Mesothelial cell of epicardium (in vitro differentiated cells): ENCODE measurements around the gene IL1R1. TPM values are rescaled to one million over a fixed set of nuclear protein-coding genes. Genes with fewer than 3 reads are reported as not detected.

Experiments
- DNase-seq, 2 experiments: peaks; one replicate each; pipeline ENCODE4 v3.0.0; 2021; ENCODE audit warnings: low spot score in 2 of 2; ENCODE audit not compliant: unreplicated experiment in 2 of 2
- H3K27ac Mint-ChIP-seq: 2 replicates; pipeline ENCODE4 v1.8.0; 2021; ENCODE audit warnings: mixed read lengths
- H3K27me3 Mint-ChIP-seq: 2 replicates; pipeline ENCODE4 v1.8.0; 2021; ENCODE audit warnings: low read depth, mixed read lengths
- H3K36me3 Mint-ChIP-seq: 2 replicates; pipeline ENCODE4 v1.8.0; 2021; ENCODE audit warnings: mixed read lengths
- H3K4me1 Mint-ChIP-seq: 2 replicates; pipeline ENCODE4 v1.8.0; 2021; ENCODE audit warnings: mixed read lengths
- H3K4me3 Mint-ChIP-seq: 2 replicates; pipeline ENCODE4 v1.8.0; 2021; ENCODE audit warnings: mild to moderate bottlenecking, moderate library complexity, mixed read lengths
- H3K9me3 Mint-ChIP-seq: 2 replicates; pipeline ENCODE4 v1.8.0; 2021; ENCODE audit warnings: mixed read lengths
- total RNA-seq: library from RNA; stranded (reverse); gene quantifications from 3 replicates; pipeline ENCODE4 v1.2.1, GENCODE V29; 2021
- TF ChIP-seq, protein P1 (sequence below): fragments of 200-600 bp; sonication (generic); IDR thresholded peaks from one replicate; pipeline ENCODE4 v1.5.0; 2021; ENCODE audit warnings: antibody characterized with exemption; ENCODE audit not compliant: unreplicated experiment

Gene IL1R1
- total RNA-seq, 1 donor from 2014 or later: 13.3 TPM

DNA sequence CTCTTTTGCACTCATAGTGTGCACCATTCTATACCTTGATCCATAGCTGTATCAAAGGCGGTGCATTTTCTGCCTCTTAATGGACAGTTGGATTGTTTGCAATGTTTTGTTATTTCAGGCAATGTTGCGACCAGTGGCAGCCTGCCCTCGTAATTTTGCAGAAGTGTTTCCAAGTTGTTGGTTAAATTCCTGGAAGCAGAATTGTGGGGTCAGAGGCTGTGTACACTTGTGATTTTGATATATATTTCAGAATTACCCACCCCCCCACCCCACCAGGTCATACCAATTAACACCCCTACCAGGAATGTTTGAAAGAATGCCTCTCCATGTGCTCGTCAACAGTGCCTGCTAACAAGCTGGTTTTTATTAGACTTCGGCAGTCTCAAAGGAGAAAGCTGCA is 32.4 kb upstream of the IL1R1 start:
- Mint-ChIP-seq H3K27ac (no peak overlapping the region), H3K9me3 (no peaks in the 10 kb centered on the region), H3K36me3 (no peaks in the 10 kb centered on the region), H3K4me1 (peaks cover 12% of the 10 kb centered on the region), H3K27me3 (no peaks in the 10 kb centered on the region), H3K4me3 (no peak overlapping the region)
- no peak for DNase-seq
- TF ChIP-seq, protein P1, sequence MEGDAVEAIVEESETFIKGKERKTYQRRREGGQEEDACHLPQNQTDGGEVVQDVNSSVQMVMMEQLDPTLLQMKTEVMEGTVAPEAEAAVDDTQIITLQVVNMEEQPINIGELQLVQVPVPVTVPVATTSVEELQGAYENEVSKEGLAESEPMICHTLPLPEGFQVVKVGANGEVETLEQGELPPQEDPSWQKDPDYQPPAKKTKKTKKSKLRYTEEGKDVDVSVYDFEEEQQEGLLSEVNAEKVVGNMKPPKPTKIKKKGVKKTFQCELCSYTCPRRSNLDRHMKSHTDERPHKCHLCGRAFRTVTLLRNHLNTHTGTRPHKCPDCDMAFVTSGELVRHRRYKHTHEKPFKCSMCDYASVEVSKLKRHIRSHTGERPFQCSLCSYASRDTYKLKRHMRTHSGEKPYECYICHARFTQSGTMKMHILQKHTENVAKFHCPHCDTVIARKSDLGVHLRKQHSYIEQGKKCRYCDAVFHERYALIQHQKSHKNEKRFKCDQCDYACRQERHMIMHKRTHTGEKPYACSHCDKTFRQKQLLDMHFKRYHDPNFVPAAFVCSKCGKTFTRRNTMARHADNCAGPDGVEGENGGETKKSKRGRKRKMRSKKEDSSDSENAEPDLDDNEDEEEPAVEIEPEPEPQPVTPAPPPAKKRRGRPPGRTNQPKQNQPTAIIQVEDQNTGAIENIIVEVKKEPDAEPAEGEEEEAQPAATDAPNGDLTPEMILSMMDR: no peak

DNA sequence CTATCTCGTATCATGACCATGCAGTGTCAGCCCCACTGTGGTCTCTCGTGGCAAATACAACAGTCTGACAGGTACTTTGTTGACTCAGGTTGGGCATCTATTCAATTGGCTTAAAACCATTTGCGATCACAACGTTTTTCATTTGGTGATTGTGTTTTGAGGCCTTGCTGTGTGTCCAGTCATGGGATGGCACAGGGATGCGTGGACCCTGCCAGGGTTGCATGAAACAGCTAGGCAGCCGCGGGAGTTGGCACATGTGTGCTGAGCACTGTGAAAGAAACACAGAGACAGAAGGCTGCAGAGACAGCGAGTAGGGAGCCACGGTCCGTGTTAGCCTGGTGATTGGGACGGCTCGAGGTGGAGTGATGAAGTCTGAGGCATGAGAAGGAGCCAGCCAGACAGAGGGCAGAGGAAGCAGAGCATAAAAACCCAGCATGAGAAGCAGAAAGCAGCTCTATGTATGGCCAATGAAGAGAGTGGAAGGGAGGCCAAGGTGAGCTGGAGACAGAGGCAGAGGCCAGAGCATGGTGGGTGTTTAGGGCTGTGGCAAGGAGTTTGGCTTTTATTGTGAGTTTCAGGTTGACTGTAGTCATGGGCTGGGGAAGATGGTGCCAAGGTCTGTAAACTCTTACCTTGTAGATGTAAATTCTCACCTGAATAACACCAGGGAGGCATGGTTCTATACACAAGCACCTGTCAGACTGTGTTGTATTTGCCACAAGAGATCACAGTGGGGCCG is 31.8 kb upstream of the IL1R1 start:
- Mint-ChIP-seq H3K4me1 (peaks cover 12% of the 10 kb centered on the region), H3K27ac (no peak overlapping the region), H3K27me3 (no peaks in the 10 kb centered on the region), H3K9me3 (no peaks in the 10 kb centered on the region), H3K36me3 (no peaks in the 10 kb centered on the region), H3K4me3 (no peak overlapping the region)
- DNase-seq: no peak
- TF ChIP-seq, protein P1: no peak

DNA sequence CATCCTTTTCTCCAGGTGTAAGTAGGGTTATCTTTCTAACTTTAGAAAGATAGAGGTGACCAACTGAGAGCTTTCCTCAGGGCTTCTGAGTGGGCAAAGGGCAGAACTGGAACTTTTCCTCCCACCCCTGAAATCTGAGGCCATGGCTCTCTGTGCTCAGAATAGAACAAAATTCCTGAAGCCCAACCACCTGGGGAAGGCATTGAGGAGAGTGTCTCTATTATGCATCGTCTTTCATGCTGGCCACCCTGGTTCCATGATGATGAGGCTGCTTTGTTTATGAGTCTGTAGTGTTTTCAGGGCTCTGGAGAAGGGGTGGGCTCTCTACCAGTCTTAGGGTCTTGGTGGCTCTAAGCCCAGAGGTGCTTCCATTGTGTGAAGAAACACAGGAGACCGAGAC is 30.7 kb upstream of the IL1R1 start:
- H3K4me1 Mint-ChIP-seq: peaks cover 12% of the 10 kb centered on the region
- DNase-seq: no peak
- H3K36me3 Mint-ChIP-seq: no peaks in the 10 kb centered on the region

DNA sequence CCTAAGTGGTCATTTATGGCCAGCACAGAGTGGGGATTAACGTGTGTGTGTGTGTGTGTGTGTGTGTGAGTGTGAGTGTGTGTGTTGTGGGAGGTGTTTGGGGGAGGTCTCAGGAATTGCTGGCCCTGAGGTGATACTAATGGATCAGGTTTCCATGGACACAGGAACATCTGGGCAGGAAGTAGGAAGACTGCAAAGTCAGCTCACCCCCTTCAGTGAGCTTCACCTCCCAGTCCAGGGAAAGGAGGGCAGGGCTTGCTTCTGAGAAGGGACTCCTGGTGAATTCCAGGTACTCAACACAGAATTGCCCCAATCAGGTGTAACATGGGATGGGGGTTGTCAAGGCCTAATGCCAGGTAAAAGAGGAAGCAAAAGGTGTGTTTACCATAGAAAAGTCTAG is 30.3 kb upstream of the IL1R1 start:
- Mint-ChIP-seq H3K36me3 (no peaks in the 10 kb centered on the region), H3K4me1 (peaks cover 12% of the 10 kb centered on the region), H3K27me3 (no peaks in the 10 kb centered on the region), H3K9me3 (no peaks in the 10 kb centered on the region), H3K4me3 (no peak overlapping the region), H3K27ac (no peak overlapping the region)
- TF ChIP-seq, protein P1: no peak
- DNase-seq: no peak

More for the DNA sequence above, 30.7 kb upstream of the IL1R1 start:
- Mint-ChIP-seq H3K27me3 (no peaks in the 10 kb centered on the region), H3K9me3 (no peaks in the 10 kb centered on the region), H3K27ac (no peak overlapping the region), H3K4me3 (no peak overlapping the region)
- TF ChIP-seq, protein P1: no peak

DNA sequence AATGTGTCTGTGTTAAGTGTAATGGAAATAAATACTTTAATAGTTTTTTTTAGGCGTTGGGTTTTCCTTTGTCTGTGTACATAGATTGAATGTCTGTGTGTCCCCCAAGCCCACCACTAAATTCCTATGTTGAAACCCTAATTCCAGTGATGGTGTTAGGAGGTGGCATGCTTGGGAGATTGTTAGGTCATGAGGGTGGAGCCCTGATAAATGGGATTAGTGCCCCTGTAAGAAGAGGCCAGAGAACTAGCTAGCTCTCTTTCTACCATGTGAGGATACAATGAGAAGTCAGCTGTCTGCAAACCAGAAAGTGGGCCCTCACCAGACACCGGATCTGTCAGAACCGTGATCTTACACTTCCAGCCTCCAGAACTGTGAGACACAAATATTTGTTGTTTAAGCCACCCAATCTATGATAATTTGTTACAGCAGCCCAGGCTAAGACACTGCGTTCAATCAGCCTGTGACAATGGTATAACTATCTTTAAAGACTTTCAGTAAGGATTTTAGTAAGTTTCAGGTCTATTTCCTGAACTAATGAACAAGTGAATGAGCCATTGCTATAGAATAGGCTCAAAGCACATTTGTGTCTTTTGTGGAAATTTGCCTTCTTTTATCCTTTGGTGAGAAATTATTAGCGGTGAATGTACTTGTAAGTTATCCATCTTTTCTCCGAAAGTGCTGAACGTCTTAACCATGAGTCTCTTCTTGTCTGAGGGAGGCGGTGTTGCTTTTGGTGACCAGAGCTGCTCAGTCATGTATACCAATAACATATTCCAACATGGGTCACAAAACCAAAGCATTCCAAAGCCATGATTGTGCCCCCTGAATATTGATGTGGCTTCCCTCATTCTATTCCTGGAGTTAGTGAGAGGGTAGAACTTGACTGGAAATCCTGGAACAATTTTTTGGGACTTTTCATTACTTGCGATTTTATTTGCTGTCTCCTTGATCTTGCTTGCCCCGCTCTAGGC is 29.6 kb upstream of the IL1R1 start:
- no peaks in the 10 kb centered on the region for H3K36me3 Mint-ChIP-seq
- H3K9me3 Mint-ChIP-seq: no peaks in the 10 kb centered on the region
- no peaks in the 10 kb centered on the region for H3K27me3 Mint-ChIP-seq
- peaks cover 12% of the 10 kb centered on the region for H3K4me1 Mint-ChIP-seq
- TF ChIP-seq, protein P1: no peak
- no peak overlapping the region for H3K27ac Mint-ChIP-seq
- DNase-seq: no peak
- H3K4me3 Mint-ChIP-seq: no peak overlapping the region
